HG03060 (cell line): ENCODE results near the gene DDX11.
"Not testable (repeated sequence)": the region's sequence is repeated elsewhere in the genome, so short reads cannot be mapped to it uniquely, and the experiment has no call there.

ENCODE experiments used
- ATAC-seq: cut with Tn5 transposase; IDR thresholded peaks from one replicate; pipeline ENCODE4 v1.9.1; 2021; ENCODE audit warnings: low read depth, moderate number of reproducible peaks; ENCODE audit not compliant: unreplicated experiment

Gene DDX11

DNA sequence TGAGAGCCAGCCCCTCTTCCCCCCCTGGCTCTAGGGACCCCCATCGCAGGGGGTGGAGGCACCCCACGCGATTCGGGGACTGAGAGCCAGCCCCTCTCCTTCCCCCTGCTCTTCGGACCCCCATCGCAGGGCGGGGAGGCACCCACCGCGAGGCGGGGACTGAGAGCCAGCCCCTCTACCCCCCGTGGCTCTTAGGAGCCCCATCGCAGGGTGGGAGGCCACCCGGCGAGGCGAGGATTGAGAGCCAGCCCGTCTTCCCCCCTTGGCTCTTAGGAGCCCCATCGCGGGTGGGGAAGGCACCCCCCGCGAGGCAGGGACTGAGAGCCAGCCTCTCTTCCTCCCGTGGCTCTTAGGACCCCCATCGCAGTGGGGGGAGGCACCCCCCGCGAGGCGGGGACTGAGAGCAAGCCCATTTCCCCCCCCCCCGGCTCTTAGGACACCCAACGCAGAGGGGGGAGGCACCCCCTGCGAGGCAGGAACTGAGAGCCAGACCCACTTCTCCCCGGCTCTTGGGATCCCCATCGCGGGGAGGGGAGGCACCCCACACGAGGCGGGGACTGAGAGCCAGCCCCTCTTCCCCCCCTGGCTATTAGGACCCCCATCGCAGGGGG lies 45.6 kb downstream of the DDX11 start:
- ATAC-seq, result no peak

DNA sequence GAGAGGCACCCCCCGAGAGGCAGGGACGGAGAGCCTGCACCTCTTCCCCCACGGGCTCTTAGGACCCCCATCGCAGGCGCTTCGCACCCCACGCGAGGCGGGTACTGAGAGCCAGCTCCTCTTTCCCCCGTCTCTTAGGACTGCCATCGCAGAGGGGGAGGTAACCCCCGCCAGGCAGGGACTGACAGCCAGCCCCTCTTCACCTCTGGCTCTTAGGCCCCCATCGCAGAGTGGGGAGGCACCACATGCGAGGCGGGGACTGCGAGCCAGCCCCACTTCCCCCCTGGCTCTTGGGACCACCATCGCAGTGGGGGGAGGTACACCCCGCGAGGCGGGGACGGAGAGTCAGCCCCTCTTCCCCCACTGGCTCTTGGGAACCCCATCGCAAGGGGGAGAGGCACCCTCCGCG lies 46.1 kb downstream of the DDX11 start:
- no peak for ATAC-seq

DNA sequence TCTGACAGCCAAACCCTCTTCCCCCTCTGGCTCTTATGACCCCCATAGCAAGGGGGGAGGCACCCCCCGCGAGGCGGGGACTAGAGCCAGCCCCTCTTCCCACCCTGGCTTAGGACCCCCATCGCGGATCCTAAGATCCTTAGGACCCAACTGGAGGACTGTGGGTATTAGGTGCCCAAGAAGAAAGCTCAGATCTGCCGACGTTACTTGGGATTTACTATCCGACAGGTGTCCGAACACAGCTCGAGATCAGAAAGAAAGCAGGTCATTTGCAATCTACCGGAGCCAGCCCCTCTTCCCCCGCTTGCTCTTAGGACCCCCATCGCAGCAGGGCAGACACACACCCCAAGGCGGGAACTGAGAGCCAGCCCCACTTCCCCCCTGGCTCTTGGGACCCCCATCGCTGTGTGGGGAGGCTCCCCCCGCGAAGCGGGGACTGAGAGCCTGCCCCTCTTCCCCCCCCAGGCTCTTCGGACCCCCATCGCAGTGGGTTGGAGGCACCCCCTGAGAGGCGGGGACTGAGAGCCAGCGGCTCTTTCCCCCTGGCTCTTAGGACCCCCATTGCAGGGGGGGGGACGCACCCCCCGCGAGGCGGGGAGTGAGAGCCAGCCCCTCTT lies 46.8 kb downstream of the DDX11 start:
- ATAC-seq, result no peak

DNA sequence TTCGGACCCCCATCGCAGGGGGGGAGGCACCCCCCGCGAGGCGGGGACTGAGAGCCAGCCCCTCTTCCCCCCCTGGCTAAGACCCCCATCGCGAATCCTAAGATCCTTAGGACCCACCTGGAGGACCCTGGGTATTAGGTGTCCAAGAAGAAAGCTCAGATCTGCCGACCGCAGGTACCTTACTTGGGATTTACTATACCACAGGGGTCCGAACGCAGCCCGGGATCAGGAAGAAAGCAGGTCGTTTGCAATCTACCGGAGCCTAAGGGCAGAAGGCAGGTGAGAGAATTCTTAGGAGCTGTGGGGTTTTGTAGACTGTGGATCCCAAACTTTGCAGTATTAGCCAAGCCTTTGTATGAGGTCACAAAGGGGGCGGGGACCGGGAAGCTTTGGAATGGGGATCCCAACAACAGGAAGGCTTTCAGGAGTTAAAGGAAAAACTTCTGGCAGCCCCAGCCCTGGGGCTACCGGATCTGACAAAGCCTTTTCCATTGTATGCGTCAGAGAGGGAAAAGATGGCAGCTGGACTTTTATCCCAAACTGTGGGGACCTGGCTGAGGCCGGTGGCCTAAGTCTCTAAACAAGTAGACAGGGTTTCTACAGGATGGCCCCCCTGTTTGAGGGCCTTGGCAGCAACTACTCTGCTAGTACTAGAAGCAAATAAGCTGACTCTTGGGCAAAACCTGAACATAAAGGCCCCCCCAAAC lies 47.5 kb downstream of the DDX11 start:
- ATAC-seq, result not testable (repeated sequence)

DNA sequence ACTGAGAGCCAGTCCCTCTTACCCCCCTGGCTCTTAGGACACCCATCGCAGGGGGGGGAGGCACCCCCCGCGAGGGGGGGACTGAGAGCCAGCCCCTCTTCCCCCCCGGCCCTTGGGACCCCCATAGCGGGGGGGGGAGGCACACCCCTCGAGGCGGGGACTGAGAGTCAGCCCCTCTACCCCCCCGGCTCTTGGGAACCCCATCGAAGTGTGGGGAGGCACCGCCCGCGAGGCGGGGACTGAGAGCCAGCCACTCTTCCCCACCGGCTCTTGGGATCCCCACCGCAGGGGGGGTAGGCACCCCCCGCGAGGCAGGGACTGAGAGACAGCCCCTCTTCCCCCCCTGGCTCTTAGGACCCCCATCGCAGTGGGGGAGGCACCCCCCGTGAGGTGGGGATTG lies 48.8 kb downstream of the DDX11 start:
- no peak for ATAC-seq

DNA sequence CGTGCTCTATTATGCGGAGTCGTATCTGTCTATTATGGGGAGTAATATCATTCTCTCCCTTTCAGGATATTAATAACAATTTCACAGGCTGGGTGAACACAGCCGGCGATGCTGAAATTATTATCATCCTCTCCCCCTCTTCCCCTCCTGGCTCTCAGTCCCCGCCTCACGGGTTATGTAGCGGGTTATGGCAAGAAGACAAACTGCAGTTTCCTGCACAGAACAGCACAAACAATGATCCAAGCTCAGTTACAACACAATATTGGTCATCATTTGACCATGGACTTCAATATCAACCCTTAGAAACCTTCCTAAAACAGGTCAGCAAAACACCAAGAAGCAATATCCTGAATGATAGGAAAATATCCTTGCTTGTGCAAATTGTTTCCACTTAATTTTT lies 50.5 kb downstream of the DDX11 start:
- ATAC-seq, result not testable (repeated sequence)

DNA sequence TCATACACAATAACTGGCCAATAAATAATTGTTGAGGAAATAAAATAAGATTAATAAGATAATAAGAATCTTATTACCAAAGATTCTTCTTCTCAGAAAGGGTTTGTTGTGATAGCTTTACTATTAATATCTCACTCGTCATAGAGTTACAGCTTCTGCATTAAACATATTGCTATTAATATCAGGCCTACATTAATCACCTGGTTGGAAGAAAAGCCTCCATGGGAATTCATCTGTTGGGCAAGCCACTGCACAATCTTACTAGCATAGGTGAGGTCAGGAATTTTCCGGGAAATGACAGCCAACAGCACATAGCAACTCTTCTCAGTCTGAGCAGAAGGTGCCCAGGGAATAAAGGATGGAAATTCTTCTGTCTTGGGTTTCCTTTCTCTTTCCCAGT lies 51.5 kb downstream of the DDX11 start:
- ATAC-seq, result not testable (repeated sequence)

DNA sequence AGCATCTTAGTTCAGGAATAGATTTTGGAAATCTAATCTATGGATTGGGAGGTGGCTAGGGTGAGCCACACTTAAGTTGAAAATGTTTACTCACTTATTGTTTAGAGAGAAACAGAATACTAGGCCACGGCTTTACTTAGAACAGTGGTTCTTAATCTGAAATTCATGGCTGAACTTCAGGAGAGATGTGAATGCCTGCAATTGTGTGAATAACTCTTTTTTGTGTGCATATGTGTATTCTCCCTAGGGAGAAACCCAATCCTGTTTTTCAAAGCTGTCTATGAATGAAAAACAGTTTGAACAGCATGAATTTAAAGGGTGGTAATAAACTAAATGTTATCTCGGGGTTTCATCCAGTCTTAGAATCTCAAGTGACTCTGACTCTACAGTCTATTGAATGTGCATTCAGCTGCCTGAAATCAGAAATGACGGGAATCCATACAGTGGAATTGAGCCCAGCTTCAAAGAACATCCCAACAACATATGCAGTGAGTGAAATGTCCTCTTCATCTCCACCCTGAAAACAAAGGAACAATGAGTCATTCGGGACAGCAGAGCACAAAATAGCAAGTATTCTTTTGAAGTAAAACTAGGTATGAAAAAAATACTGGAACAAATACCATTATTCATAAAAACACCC lies 53.7 kb downstream of the DDX11 start:
- not testable (repeated sequence) for ATAC-seq

DNA sequence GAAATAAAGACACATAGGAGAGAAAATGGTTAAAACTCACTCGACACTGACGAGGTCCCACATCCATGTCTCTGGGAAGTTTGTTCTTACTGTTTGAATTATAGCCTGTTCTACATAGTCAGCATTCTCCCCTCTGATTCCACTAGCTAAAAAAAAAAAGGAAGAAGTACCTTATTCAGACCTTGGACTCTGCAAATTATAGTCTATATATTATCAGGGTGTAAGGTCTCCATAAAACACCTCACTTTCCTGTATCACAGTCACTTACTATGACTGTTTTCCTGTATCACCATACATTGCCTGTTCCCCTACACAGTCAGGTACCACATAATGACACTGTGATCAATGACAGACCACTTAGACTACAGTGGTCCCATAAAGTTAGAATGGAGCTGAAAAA lies 62.9 kb downstream of the DDX11 start:
- not testable (repeated sequence) for ATAC-seq

DNA sequence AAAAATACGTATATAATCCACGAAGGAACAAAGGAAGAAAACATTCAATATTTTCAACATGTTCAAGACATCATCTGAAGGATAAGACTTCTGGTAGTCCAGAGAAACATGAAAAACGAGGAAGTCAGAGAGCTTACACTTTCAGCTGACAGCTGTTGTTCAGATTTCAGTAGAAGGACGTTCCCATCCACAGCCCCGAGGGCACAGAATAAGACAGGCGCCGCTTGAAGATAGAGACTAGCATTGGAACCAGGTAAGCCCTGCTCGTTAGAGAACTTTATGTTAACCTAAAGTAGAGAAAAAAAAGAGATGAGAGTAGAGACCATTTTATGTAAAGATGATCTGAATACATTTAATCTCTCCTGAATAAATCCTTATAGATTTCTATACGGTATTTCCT lies 71.1 kb downstream of the DDX11 start:
- not testable (repeated sequence) for ATAC-seq

DNA sequence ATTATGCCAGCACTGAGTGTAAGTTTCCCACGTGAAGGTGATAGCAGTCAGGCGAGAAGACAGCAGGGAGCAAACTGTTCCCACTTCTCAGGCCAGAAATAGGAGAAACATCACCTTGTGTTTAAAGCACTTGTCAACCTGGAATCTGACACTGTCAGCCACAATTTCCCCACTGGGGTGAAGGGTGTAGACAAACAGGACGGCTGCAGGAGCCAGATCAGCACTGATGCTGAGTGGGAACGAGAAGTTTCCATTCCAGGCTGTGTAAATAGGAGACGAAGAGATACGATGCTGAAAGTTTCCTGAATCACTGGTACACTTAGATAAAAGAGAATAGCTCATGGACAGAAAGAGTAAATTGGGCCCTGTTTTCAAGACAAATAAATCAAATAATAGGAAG lies 71.6 kb downstream of the DDX11 start:
- ATAC-seq, result not testable (repeated sequence)

DNA sequence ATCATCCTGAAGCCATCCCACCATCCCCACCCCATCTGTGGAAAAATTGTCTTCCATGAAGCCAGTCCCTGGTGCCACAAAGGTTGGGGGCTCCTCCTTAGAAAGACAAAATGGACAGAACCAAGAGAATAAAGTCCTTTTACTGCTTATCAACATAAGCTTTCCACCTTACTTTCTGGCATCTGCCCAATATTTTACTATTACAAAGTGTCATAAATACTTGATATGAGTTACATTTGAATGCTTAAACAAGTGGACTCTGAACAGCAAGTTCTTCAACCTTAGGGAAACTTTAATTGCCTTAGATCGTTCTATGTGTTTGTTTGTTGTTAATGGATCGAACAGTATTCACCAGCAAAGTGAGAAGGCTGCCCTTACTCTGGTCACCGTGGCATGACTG lies 73.8 kb downstream of the DDX11 start:
- ATAC-seq, result not testable (repeated sequence)

DNA sequence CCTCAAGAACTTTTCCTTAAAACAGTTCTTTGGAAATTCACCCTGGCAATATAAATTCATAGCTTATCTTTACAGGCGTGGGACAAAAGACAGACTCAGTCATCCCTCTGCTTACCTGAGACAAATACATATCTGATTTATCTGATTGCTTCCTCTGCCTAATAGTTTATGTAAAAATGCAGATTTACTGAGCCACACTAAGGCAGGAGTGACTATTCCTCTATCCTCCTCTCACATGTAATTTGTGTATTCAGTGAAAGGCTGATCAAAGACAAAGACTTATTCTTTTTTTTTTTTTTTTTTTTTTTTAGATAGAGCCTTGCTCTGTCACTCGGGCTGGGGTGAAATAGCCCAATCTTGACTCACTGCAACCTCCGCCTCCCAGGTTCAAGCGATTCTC lies 77.1 kb downstream of the DDX11 start:
- not testable (repeated sequence) for ATAC-seq
